Transverse colon (tissue), 4 donors: ENCODE results near the gene PNMA8C. TPM values are rescaled to one million over a fixed set of nuclear protein-coding genes. Genes with fewer than 3 reads are reported as not detected.

Experiments used
- DNase-seq: peaks from one replicate; pipeline ENCODE4 v3.0.0-alpha.2; 2019
- H3K27ac ChIP-seq, 4 donors: fragments of 200-600 bp; sonication (generic); 2 replicates each; pipeline ENCODE4 v1.5.1; 2016 to 2018; ENCODE audit warnings: inconsistent platforms in 4 of 4
- H3K27me3 ChIP-seq: fragments of 200-600 bp; sonication (generic); 2 replicates; pipeline ENCODE4 v1.5.1; 2017; ENCODE audit warnings: inconsistent platforms
- H3K36me3 ChIP-seq, 4 donors: fragments of 200-600 bp; sonication (generic); 2 replicates each; pipeline ENCODE4 v1.5.1; 2017 to 2019; ENCODE audit warnings: inconsistent platforms in 4 of 4
- H3K4me1 ChIP-seq, 4 donors: fragments of 200-600 bp; sonication (generic); 2 replicates each; pipeline ENCODE4 v1.5.1; 2017 to 2020; ENCODE audit warnings: inconsistent platforms in 4 of 4
- H3K4me3 ChIP-seq, 4 donors: fragments of 200-600 bp; sonication (generic); 1 replicate in 1 of 4; 2 replicates in 3 of 4; pipeline versions ENCODE4 v1.5.1 to v1.6.1; 2017 to 2019; ENCODE audit warnings: inconsistent platforms in 4 of 4
- H3K9me3 ChIP-seq, 2 donors: fragments of 200-600 bp; sonication (generic); 2 replicates each; pipeline ENCODE4 v1.5.1; 2017 to 2019; ENCODE audit warnings: inconsistent platforms in 2 of 2
- EP300 ChIP-seq: sonication (generic); formaldehyde crosslinking; IDR thresholded peaks from one replicate; pipeline ENCODE4 v1.6.1; 2017; ENCODE audit warnings: antibody characterized with exemption, low read depth
- POLR2A ChIP-seq: fragments of 450-650 bp; IDR thresholded peaks from one replicate; pipeline ENCODE4 v1.6.1; 2016; ENCODE audit warnings: antibody characterized with exemption, mild to moderate bottlenecking, moderate library complexity
- POLR2AphosphoS5 ChIP-seq, 3 donors: sonication (generic); formaldehyde crosslinking; IDR thresholded peaks; one replicate each; pipeline ENCODE4 v1.6.1; 2016; ENCODE audit warnings: antibody characterized with exemption in 3 of 3
- WGBS, 2 donors: methylation state at CpG; one replicate each; pipeline ENCODE4 v1.1.5; 2018; ENCODE audit warnings: low coverage in 1 of 2; 5-methylcytosine and 5-hydroxymethylcytosine counted together
- in situ Hi-C, 4 donors: fragments of 200-750 bp; cut with MboI; loops; one replicate each; pipeline versions ENCODE4 v1.15.0 to v1.15.1; 2017; ENCODE audit warnings: low sequenced_read_pairs in 3 of 4, low pct_ligation_motif_present in 1 of 4, low pct_unique_long_range_greater_than_20kb in 1 of 4
- intact Hi-C: fragments of 100-400 bp; cut with DNase I; formaldehyde crosslinking; loops from one replicate; pipeline ENCODE4 v1.15.1; 2023; ENCODE audit warnings: low total_unique reads
- total RNA-seq, 4 donors: library from RNA; depleted of rRNA; stranded (reverse); fragments of >200 nt; gene quantifications; one replicate each; pipeline ENCODE4 v1.1.0, GENCODE V29; 2016
- TF ChIP-seq, protein P1 (sequence below), 5 experiments: fragments of 200-600 bp in 3 of 5; fragments of 450-650 bp in 2 of 5; sonication (generic) in 3 of 5; IDR thresholded peaks; 1 replicate in 2 of 5; 2 replicates in 3 of 5; pipeline ENCODE4 v1.5.1; 2016 to 2017; ENCODE audit warnings: antibody characterized with exemption in 5 of 5, inconsistent platforms in 3 of 5, mild to moderate bottlenecking in 2 of 5, moderate library complexity in 1 of 5

PNMA8C gene
- total RNA-seq, 4 donors from 2014 or later = not detected

DNA sequence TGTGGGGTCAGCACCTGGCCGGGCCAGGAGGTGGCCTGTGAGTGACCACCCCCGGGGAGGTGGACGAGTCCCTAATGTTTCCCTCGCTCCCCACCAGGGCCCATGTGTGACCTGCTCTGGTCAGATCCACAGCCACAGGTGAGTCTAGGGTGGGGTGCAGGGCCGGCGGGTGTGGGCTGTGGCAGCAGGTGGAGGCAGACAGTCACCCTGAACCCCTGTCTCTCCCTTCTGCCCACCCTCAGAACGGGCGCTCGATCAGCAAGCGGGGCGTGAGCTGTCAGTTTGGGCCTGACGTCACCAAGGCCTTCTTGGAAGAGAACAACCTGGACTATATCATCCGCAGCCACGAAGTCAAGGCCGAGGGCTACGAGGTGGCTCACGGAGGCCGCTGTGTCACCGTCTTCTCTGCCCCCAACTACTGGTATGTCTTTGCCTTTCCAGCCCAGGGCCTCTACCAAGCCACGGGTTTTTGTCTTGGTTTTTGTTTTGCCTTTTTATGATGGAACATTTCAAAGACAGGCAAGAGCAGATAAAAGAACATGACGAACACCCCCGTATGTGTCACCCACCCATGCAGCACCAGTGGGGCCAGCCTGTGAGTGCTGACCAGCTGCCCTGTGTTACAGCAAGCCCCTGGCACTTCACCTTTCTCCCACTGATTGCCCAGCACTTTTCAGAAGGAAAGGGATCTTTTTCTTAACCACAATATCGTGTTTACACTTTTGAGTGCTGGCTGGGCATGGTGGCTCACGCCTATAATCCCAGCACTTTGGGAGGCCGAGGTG is 40.2 kb downstream of the PNMA8C start:
- intact Hi-C loops (no loop called here), in situ Hi-C loops (loop anchor here in 1 of 4 donors (10.0 kb wide), 1 partner anchor 104 kb away; no protein-coding TSS in a partner anchor)
- TF ChIP-seq, protein P1, sequence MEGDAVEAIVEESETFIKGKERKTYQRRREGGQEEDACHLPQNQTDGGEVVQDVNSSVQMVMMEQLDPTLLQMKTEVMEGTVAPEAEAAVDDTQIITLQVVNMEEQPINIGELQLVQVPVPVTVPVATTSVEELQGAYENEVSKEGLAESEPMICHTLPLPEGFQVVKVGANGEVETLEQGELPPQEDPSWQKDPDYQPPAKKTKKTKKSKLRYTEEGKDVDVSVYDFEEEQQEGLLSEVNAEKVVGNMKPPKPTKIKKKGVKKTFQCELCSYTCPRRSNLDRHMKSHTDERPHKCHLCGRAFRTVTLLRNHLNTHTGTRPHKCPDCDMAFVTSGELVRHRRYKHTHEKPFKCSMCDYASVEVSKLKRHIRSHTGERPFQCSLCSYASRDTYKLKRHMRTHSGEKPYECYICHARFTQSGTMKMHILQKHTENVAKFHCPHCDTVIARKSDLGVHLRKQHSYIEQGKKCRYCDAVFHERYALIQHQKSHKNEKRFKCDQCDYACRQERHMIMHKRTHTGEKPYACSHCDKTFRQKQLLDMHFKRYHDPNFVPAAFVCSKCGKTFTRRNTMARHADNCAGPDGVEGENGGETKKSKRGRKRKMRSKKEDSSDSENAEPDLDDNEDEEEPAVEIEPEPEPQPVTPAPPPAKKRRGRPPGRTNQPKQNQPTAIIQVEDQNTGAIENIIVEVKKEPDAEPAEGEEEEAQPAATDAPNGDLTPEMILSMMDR (IDR thresholded peaks at IDR 0.05) = no peak
- TF ChIP-seq POLR2A (no peak), EP300 (no peak), POLR2AphosphoS5 (IDR thresholded peaks at IDR 0.05) (no peak)
- no peak for DNase-seq
- Histone ChIP-seq H3K36me3 (peaks cover 0 to 45% (median 8%) of the 10 kb centered on the region in 4 donors), H3K4me1 (peaks cover 0 to 4% (median 0%) of the 10 kb centered on the region in 4 donors), H3K27me3 (no peaks in the 10 kb centered on the region), H3K27ac (no peak overlapping the region), H3K4me3 (no peak overlapping the region), H3K9me3 (no peaks in the 10 kb centered on the region)
- WGBS, 2 donors = 71 to 91% methylated on average over 4 to 22 of the region's 25 CpGs

DNA sequence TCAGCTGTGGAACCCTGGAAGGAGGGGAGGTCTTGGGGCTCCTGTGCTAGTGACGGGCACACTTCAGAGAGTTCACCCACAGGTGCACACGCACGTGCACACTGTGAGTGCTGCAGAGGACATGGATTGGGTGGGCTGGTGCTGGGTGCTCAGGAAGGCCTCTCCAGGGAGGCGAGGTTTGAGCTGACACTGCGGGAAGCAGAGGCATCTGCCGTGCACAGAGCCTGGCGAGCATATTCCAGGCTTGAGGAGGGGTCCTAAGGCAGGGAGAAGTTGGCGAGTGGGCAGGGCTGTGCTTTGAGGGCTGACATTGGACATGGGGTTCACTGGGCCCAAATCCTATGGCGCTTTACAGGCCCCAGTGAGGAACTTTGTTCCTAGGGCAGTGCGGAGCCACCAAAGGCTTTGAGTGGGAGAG is 41.0 kb downstream of the PNMA8C start:
- WGBS, 2 donors = 96% methylated on average over 10 of the region's 10 CpGs; no CpG with 5 or more reads in 1 of the 2 donors
- H3K27ac ChIP-seq = no peak overlapping the region
- peaks cover 0 to 45% (median 12%) of the 10 kb centered on the region in 4 donors for H3K36me3 ChIP-seq
- no peak for DNase-seq
- intact Hi-C loops = no loop called here
- no peaks in the 10 kb centered on the region for H3K9me3 ChIP-seq
- H3K4me1 ChIP-seq = peaks cover 0 to 2% (median 0%) of the 10 kb centered on the region in 4 donors
- in situ Hi-C loops = loop anchor here in 1 of 4 donors (10.0 kb wide), 1 partner anchor 103 kb away; no protein-coding TSS in a partner anchor
- no peak overlapping the region for H3K4me3 ChIP-seq
- no peaks in the 10 kb centered on the region for H3K27me3 ChIP-seq
- TF ChIP-seq POLR2AphosphoS5 (IDR thresholded peaks at IDR 0.05) (no peak), EP300 (no peak), POLR2A (no peak)
- TF ChIP-seq, protein P1 (IDR thresholded peaks at IDR 0.05) = no peak

DNA sequence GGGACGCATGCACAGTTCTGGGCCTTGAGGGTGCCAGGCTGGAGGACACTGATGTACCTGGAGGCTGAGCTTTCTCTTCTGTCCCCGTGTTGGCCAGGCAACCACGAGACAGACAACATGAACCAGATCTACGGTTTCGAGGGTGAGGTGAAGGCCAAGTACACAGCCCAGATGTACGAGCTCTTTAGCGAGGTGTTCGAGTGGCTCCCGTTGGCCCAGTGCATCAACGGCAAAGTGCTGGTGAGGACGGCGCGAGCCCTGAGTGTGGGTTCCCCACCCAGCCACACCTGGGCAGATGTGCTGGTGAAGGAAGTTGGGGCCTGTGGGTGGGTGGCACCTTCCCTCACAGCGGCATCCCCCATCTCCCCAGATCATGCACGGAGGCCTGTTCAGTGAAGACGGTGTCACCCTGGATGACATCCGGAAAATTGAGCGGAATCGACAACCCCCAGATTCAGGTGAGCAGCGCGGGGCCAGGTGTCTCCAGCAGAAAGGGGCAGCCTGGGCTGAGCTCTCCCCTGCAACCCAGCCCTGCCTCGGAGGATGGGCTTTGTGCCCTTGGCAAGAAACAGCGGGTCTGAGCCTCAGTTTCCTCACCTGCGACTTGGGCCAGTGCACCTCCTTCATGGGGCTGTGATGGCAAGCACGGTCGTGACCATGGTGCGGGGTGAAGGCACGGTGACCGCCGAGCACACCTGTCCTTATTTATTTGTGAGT is 41.6 kb downstream of the PNMA8C start:
- Histone ChIP-seq H3K4me3 (no peak overlapping the region), H3K4me1 (no peaks in the 10 kb centered on the region), H3K9me3 (no peaks in the 10 kb centered on the region), H3K27me3 (no peaks in the 10 kb centered on the region), H3K27ac (no peak overlapping the region), H3K36me3 (peaks cover 0 to 48% (median 15%) of the 10 kb centered on the region in 4 donors)
- TF ChIP-seq POLR2A (no peak), POLR2AphosphoS5 (IDR thresholded peaks at IDR 0.05) (no peak), EP300 (no peak)
- TF ChIP-seq, protein P1 (IDR thresholded peaks at IDR 0.05) = no peak
- in situ Hi-C loops = loop anchor here in 1 of 4 donors (10.0 kb wide), 1 partner anchor 102 kb away; no protein-coding TSS in a partner anchor
- intact Hi-C loops = no loop called here
- no peak for DNase-seq
- 94% methylated on average over 28 of the region's 30 CpGs; no CpG with 5 or more reads in 1 of the 2 donors for WGBS, 2 donors

DNA sequence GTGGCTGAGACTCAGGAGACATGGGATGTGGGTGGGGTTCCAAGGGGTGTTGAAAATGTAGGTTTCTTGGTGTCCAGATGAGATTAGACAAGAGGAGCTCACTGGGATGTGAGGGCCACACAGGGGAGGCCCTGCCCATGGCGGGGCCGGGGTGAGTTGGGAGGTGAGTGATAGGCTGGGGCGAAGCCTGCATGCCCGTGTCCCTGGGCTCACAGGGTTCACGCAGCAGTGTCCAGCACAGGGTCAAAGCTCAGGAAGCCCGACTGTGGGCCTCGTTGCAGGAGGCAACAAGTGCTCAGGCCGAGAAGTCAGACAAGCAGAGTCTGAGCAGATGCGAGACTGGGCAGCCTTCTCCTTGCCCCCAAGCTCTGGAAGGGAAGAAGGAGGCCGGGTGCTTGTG is 42.6 kb downstream of the PNMA8C start:
- 96 to 100% methylated on average over 5 to 10 of the region's 10 CpGs for WGBS, 2 donors
- H3K27ac ChIP-seq = no peak overlapping the region
- in situ Hi-C loops (loop anchor here in 1 of 4 donors (10.0 kb wide), 1 partner anchor 101 kb away; no protein-coding TSS in a partner anchor), intact Hi-C loops (no loop called here)
- H3K36me3 ChIP-seq = peaks cover 0 to 58% (median 16%) of the 10 kb centered on the region in 4 donors
- H3K27me3 ChIP-seq = no peaks in the 10 kb centered on the region
- TF ChIP-seq, protein P1 (IDR thresholded peaks at IDR 0.05) = no peak
- TF ChIP-seq POLR2AphosphoS5 (IDR thresholded peaks at IDR 0.05) = no peak
- no peak for TF ChIP-seq EP300
- no peak for TF ChIP-seq POLR2A
- no peak for DNase-seq
- H3K4me1 ChIP-seq = no peaks in the 10 kb centered on the region
- no peaks in the 10 kb centered on the region for H3K9me3 ChIP-seq
- H3K4me3 ChIP-seq = no peak overlapping the region
